Karpas-422 (cell line): ENCODE measurements around the gene SLC6A1. TPM values are rescaled to one million over a fixed set of nuclear protein-coding genes. Genes with fewer than 3 reads are reported as not detected.

Source experiments
- DNase-seq: peaks from one replicate; pipeline ENCODE4 v3.0.0-alpha.2; 2015
- H2AFZ ChIP-seq: fragments of 200-600 bp; sonication (generic); 2 replicates; pipeline ENCODE4 v1.6.1; 2014; ENCODE audit warnings: antibody characterized with exemption, low read length, mixed read lengths
- H3K27ac ChIP-seq: fragments of 200-600 bp; sonication (generic); 2 replicates; pipeline ENCODE4 v1.5.1; 2014; ENCODE audit warnings: mild to moderate bottlenecking, low read length, moderate library complexity
- H3K27me3 ChIP-seq: fragments of 200-600 bp; sonication (generic); 2 replicates; pipeline ENCODE4 v1.6.1; 2014; ENCODE audit warnings: low read length, mixed read lengths
- H3K36me3 ChIP-seq: fragments of 200-600 bp; sonication (generic); 2 replicates; pipeline ENCODE4 v1.6.1; 2014; ENCODE audit warnings: low read length, mixed read lengths; ENCODE audit not compliant: insufficient read depth
- H3K4me1 ChIP-seq: fragments of 200-600 bp; sonication (generic); 2 replicates; pipeline ENCODE4 v1.6.1; 2014; ENCODE audit warnings: mild to moderate bottlenecking, low read length, mixed read lengths
- H3K4me2 ChIP-seq: fragments of 200-600 bp; sonication (generic); 2 replicates; pipeline ENCODE4 v1.6.1; 2014; ENCODE audit warnings: low read length, low read depth, mild to moderate bottlenecking; ENCODE audit not compliant: poor library complexity, severe bottlenecking
- H3K4me3 ChIP-seq: fragments of 200-600 bp; sonication (generic); 2 replicates; pipeline ENCODE4 v1.5.1; 2014; ENCODE audit warnings: mild to moderate bottlenecking, antibody characterized with exemption, low read length, mixed read lengths
- H3K79me2 ChIP-seq: fragments of 200-600 bp; sonication (generic); 2 replicates; pipeline ENCODE4 v1.6.1; 2014; ENCODE audit warnings: mild to moderate bottlenecking, low read length, mixed read lengths
- H3K9ac ChIP-seq: fragments of 200-600 bp; sonication (generic); 2 replicates; pipeline ENCODE4 v1.6.0; 2014; ENCODE audit warnings: low read length
- H3K9me2 ChIP-seq: fragments of 200-600 bp; sonication (generic), shearing (Covaris generic); replicated peaks from 2 replicates; pipeline ENCODE4 v1.6.0; 2014; ENCODE audit warnings: mild to moderate bottlenecking, low read length, moderate library complexity; ENCODE audit not compliant: insufficient read depth
- H3K9me3 ChIP-seq: fragments of 300-700, 200-600 bp; sonication (generic); 2 replicates; pipeline ENCODE4 v1.6.1; 2014; ENCODE audit warnings: low read length, mixed read lengths
- H4K20me1 ChIP-seq: fragments of 200-600 bp; sonication (generic); 2 replicates; pipeline ENCODE4 v1.6.1; 2014; ENCODE audit warnings: mild to moderate bottlenecking, antibody characterized with exemption, low read length, low read depth; ENCODE audit not compliant: insufficient read depth
- total RNA-seq: library from RNA; depleted of rRNA; stranded (reverse); fragments of >200 nt; shearing (Covaris generic); gene quantifications from 2 replicates; pipeline ENCODE4 v1.2.3, GENCODE V29; 2014; ENCODE audit warnings: low replicate concordance

Gene SLC6A1
- total RNA-seq, 1 experiment from 2014 or later = not detected

DNA sequence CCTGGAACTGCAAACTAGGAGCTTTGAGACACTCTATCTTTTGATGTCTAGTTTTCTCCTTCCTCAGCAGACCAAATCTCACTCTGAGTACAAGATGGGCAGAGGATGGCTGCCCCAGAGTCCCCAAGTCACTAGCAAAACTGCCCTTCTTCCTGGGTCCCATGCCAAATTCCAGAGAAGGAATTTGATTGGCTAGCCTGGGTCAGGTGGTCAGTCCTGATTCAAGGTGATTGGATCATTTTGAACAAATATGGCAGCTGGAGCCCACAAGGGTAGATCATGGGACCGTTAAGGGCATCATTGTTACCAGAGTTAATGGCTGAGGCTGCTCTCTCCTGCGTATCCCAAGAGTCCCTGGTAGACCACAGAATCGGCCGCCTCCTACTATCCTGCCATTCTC, 21.7 kb downstream of the SLC6A1 start:
- H3K9me3 ChIP-seq = no peaks in the 10 kb centered on the region
- H3K9ac ChIP-seq = no peak overlapping the region
- H3K4me2 ChIP-seq = no peak overlapping the region
- H2AFZ ChIP-seq = no peak overlapping the region
- H3K27me3 ChIP-seq = no peaks in the 10 kb centered on the region
- no peaks in the 10 kb centered on the region for H4K20me1 ChIP-seq
- no peaks in the 10 kb centered on the region for H3K79me2 ChIP-seq
- H3K4me3 ChIP-seq = no peak overlapping the region
- H3K9me2 ChIP-seq = no peaks in the 10 kb centered on the region
- H3K27ac ChIP-seq = no peak overlapping the region
- no peaks in the 10 kb centered on the region for H3K4me1 ChIP-seq
- H3K36me3 ChIP-seq = no peaks in the 10 kb centered on the region
- DNase-seq = no peak

DNA sequence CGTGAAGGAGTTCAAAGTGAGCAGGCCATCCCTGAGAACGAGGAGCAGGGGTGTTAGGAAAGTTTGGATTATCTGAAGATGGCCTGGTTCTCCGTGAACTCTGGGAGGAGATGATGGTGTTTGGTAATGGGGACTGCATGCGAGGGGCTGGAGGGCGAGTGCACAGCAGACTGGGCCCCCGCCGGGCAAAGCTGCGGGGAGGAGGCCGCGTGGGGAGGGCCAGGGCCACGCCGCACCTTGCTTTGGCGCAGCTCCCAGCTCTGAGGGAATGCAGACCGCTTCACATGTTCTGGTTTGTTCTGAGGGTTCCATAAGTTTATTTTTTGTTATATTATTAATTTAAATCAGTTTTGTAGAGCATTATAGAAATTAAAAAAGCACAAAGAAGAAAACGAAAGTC, 22.2 kb downstream of the SLC6A1 start:
- Histone ChIP-seq H3K79me2 (no peaks in the 10 kb centered on the region), H3K9ac (no peak overlapping the region), H3K27me3 (no peaks in the 10 kb centered on the region), H3K4me1 (no peaks in the 10 kb centered on the region), H4K20me1 (no peaks in the 10 kb centered on the region), H3K4me3 (no peak overlapping the region), H3K27ac (no peak overlapping the region), H3K9me3 (no peaks in the 10 kb centered on the region), H3K4me2 (no peak overlapping the region), H3K9me2 (no peaks in the 10 kb centered on the region), H3K36me3 (no peaks in the 10 kb centered on the region), H2AFZ (no peak overlapping the region)
- no peak for DNase-seq

DNA sequence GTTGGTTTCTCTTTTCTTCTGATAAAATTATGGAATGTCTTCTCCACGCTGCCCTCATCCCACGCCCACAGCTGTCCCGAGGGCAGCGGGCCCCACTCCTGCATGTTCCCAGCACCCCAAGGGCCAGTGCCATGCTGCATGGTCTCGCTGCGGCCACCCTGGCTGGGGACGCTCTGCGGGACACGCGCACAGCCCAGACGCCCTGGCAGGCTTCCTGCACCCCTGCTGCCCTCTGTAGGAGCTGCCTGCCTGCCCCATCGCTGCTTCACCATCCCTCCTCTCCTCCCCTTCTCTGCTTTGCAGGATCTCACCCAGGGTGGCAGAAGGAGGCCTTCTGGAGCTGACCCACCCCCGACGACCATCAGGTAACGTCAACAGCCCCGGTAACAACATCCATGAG, 22.8 kb downstream of the SLC6A1 start:
- H3K9ac ChIP-seq = no peak overlapping the region
- no peaks in the 10 kb centered on the region for H3K79me2 ChIP-seq
- H4K20me1 ChIP-seq = no peaks in the 10 kb centered on the region
- no peaks in the 10 kb centered on the region for H3K27me3 ChIP-seq
- H3K9me2 ChIP-seq = no peaks in the 10 kb centered on the region
- no peaks in the 10 kb centered on the region for H3K36me3 ChIP-seq
- no peak overlapping the region for H3K4me3 ChIP-seq
- H3K4me1 ChIP-seq = no peaks in the 10 kb centered on the region
- no peak overlapping the region for H2AFZ ChIP-seq
- no peak overlapping the region for H3K27ac ChIP-seq
- DNase-seq = no peak
- no peaks in the 10 kb centered on the region for H3K9me3 ChIP-seq
- H3K4me2 ChIP-seq = no peak overlapping the region

DNA sequence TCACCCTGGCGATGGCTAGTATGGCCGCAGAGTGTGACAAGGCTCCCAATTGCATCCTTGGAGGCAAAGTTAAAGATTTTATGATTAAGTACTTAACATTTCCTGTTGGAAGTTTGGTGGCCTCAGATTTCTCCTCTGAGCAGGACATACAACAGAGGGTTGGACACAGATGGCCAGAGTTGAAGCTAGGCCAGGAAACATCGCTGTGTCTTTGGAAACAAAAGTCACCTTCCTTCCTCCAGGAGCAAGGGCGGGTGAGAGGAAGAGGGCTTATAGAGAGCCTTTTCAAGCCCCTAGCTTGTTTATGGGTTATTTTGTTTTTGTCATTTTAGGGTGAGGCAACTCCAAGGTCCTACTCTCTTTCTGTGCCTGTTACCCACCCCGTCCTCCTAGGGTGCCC, 24.2 kb downstream of the SLC6A1 start:
- no peak overlapping the region for H2AFZ ChIP-seq
- H3K4me2 ChIP-seq = no peak overlapping the region
- no peak overlapping the region for H3K4me3 ChIP-seq
- H3K9ac ChIP-seq = no peak overlapping the region
- H3K9me3 ChIP-seq = no peaks in the 10 kb centered on the region
- H3K4me1 ChIP-seq = no peaks in the 10 kb centered on the region
- H3K9me2 ChIP-seq = no peaks in the 10 kb centered on the region
- no peaks in the 10 kb centered on the region for H4K20me1 ChIP-seq
- DNase-seq = no peak
- H3K27ac ChIP-seq = no peak overlapping the region
- H3K36me3 ChIP-seq = no peaks in the 10 kb centered on the region
- no peaks in the 10 kb centered on the region for H3K79me2 ChIP-seq
- H3K27me3 ChIP-seq = no peaks in the 10 kb centered on the region

DNA sequence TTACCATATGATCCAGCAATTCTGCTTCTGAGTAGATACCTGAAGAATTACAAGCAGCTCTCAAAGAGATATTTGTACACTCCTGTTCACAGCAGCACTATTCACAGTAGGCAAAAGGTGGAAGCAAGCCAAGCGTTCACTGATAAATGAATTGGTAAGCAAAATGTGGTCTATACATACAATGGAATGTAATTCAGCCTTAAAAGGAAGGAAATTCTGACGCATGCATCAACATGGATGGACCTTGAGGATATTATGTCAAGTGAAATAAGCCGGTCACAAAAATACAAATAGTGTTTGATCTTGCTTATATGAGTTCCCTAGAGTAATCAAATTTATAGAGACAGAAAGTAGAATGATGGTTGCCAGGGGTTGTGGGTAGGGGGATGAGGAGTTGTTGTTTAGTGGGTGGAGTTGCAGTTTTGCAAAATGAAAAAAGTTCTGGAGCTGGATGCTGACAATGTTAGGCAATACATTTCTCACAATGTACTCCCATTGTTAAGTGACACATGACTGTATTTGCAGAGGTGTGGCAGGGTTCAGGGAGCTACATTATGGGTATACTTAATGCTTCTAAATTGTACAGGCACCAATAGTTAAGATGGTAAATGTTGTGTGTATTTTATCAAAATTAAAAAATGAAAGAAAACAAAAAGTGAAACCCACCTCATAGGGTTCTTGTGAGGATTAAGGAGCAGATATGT, 26.7 kb downstream of the SLC6A1 start:
- H3K9me2 ChIP-seq = no peaks in the 10 kb centered on the region
- H3K9me3 ChIP-seq = no peaks in the 10 kb centered on the region
- DNase-seq = no peak
- no peak overlapping the region for H3K4me3 ChIP-seq
- H3K36me3 ChIP-seq = no peaks in the 10 kb centered on the region
- H3K9ac ChIP-seq = no peak overlapping the region
- no peaks in the 10 kb centered on the region for H4K20me1 ChIP-seq
- H3K79me2 ChIP-seq = no peaks in the 10 kb centered on the region
- H3K27ac ChIP-seq = no peak overlapping the region
- H3K27me3 ChIP-seq = no peaks in the 10 kb centered on the region
- H3K4me1 ChIP-seq = no peaks in the 10 kb centered on the region
- no peak overlapping the region for H3K4me2 ChIP-seq
- no peak overlapping the region for H2AFZ ChIP-seq

DNA sequence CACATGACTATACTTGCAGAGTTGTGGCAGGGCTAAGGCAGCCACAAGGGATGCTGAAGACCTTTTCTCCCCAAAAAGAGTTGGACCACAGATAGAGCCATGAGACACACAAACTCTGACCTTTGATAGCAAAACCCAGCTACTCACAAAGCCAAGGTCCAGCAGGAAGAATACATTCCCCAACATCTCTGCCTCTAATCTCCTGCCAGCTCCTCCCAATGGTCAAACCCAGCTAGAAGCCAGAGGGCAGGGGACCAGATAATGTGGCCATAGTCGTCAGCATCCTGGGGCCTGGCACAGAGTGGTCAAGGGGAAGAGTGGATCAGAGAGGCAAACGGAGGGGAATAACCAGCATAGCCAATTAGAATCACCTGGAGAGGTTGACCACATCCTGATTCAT, 28.2 kb downstream of the SLC6A1 start:
- Histone ChIP-seq H3K27ac (no peak overlapping the region), H3K4me3 (no peak overlapping the region), H2AFZ (no peak overlapping the region), H3K27me3 (no peaks in the 10 kb centered on the region), H3K9ac (no peak overlapping the region), H4K20me1 (no peaks in the 10 kb centered on the region), H3K36me3 (no peaks in the 10 kb centered on the region), H3K79me2 (no peaks in the 10 kb centered on the region), H3K9me3 (no peaks in the 10 kb centered on the region), H3K4me2 (no peak overlapping the region), H3K9me2 (no peaks in the 10 kb centered on the region), H3K4me1 (no peaks in the 10 kb centered on the region)
- no peak for DNase-seq

DNA sequence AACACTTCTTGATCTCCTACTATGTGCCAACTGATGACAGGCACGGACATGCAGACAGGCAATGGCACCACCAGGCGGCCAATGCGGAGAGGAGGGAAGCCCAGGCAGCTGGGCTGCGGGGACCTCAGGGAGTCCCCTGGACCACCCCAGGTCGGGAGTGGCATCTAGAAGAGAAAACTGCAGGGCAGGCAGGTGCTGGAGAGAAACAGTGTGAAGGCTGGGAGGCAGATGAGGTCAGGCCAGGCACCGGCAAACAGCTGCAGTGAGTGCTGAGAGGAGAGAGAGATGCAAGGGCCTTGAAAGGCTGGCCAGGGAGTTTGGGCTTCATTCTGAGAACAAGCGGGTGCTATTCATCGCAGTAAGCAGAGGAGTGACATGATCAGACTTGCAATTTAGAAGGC, 29.1 kb downstream of the SLC6A1 start:
- Histone ChIP-seq H3K4me2 (no peak overlapping the region), H2AFZ (no peak overlapping the region), H3K9me3 (no peaks in the 10 kb centered on the region), H3K27me3 (no peaks in the 10 kb centered on the region), H3K4me3 (no peak overlapping the region), H3K79me2 (no peaks in the 10 kb centered on the region), H4K20me1 (no peaks in the 10 kb centered on the region), H3K9me2 (no peaks in the 10 kb centered on the region), H3K4me1 (no peaks in the 10 kb centered on the region), H3K36me3 (no peaks in the 10 kb centered on the region), H3K27ac (no peak overlapping the region), H3K9ac (no peak overlapping the region)
- no peak for DNase-seq

DNA sequence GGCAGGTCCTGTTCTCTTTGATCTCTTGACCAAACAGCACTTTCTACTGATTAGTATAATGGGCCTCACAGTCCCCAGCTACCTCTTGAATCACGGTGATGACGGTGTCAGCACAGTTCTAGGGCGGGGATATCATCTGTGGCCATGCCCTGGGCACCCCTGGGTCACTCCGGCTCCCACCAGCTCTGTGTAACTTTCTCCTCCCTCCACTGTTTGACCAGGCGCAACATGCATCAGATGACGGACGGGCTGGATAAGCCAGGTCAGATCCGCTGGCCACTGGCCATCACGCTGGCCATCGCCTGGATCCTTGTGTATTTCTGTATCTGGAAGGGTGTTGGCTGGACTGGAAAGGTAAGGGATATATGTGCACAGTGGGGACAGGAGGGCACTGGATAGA, 29.6 kb downstream of the SLC6A1 start:
- H3K9me3 ChIP-seq = no peaks in the 10 kb centered on the region
- no peak for DNase-seq
- H3K27ac ChIP-seq = no peak overlapping the region
- H3K36me3 ChIP-seq = no peaks in the 10 kb centered on the region
- no peaks in the 10 kb centered on the region for H4K20me1 ChIP-seq
- no peak overlapping the region for H3K4me2 ChIP-seq
- no peaks in the 10 kb centered on the region for H3K4me1 ChIP-seq
- H3K4me3 ChIP-seq = no peak overlapping the region
- no peak overlapping the region for H2AFZ ChIP-seq
- no peak overlapping the region for H3K9ac ChIP-seq
- no peaks in the 10 kb centered on the region for H3K27me3 ChIP-seq
- no peaks in the 10 kb centered on the region for H3K9me2 ChIP-seq
- no peaks in the 10 kb centered on the region for H3K79me2 ChIP-seq

DNA sequence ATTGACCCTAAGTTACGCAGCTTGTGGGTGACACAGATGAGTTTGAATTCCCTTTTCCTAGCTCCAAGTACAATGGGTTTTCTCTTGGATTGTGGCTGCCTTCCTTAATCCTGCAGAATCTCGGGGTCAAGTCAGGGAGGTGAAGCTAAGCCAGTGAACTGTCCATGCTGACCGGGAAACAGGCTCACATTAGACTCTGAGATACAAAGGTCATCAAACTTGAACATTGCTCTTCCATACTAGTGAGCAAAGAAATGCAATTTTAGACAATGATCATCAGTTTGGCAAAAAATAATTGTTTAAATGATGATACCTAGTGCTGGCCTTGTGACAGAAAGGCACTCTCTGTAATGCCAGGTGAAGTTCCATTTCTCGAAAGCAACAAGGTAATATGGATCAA, 31.6 kb downstream of the SLC6A1 start:
- H2AFZ ChIP-seq = no peak overlapping the region

More for the DNA sequence above, 31.6 kb downstream of the SLC6A1 start:
- H3K27me3 ChIP-seq = no peaks in the 10 kb centered on the region
- H3K9me2 ChIP-seq = no peaks in the 10 kb centered on the region
- no peak overlapping the region for H3K4me3 ChIP-seq
- no peaks in the 10 kb centered on the region for H3K36me3 ChIP-seq
- H4K20me1 ChIP-seq = no peaks in the 10 kb centered on the region
- no peak overlapping the region for H3K9ac ChIP-seq
- no peak for DNase-seq
- no peaks in the 10 kb centered on the region for H3K4me1 ChIP-seq
- H3K79me2 ChIP-seq = no peaks in the 10 kb centered on the region
- H3K4me2 ChIP-seq = no peak overlapping the region
- no peak overlapping the region for H3K27ac ChIP-seq
- no peaks in the 10 kb centered on the region for H3K9me3 ChIP-seq
